Measurements from ENCODE around the gene VAPA.
A peak's percentile ranks its signal among the peaks of the same experiment; 100 is the strongest.

Gene VAPA

GRCh38 chr18:9913526-9914333 is at the start of gene VAPA:
Gene VAPA (plus strand): TSS chr18:9914016. CDS start chr18:9914257, 241 bp downstream.
- peak; percentile 73 to 85 for DNase-seq

DNA sequence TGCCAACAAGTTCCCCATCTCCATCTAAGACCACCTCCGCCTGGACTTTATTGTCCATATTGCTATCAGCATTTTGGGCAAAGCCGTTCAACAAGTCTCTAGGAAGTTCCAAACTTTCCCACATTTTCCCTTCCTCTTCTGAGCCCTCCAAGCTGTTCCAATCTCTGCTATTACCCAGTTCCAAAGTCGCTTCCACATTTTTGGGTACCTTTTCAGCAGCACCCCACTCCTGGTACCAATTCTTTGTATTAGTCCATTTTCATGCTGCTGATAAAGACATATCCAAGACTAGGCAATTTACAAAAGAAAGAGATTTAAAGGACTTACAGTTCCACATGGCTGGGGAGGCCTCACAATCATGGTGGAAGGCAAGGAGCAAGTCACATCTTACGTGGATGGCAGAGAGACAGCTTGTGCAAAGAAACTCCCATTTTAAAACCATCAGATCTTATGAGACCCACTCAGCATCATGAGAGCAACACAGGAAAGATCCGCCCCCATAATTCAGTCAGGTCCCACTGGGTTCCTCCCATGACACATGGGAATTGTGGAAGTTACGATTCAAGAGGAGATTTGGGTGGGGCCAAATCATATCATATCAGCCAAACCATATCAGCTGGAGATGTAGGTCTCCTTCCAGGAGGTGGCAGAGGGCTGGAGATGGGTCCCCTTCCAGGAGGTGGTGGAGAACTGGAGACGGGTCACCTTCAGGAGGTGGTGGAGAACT is 47.9 kb upstream of the VAPA start:
- DNase-seq = no peak

DNA sequence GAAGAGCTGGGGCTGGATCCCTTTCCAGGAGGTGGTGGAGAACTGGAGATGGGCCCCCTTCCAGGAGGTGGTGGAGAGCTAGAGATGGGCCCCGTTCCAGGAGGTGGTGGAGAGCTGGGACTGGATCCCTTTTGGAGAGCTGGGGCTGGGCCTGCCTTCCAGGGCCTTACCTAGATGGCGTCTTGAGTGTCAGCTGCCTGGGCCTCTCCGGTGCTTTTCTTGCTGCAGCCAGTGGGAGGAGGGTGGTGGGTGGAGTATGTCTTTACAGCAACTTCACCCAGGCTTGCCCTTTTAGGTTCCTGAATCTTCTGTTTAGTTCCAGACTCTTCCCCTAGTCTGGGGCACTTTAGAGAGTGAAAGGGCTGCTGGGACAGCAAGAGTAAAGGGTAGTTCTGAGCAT is 47.2 kb upstream of the VAPA start:
- DNase-seq = no peak

DNA sequence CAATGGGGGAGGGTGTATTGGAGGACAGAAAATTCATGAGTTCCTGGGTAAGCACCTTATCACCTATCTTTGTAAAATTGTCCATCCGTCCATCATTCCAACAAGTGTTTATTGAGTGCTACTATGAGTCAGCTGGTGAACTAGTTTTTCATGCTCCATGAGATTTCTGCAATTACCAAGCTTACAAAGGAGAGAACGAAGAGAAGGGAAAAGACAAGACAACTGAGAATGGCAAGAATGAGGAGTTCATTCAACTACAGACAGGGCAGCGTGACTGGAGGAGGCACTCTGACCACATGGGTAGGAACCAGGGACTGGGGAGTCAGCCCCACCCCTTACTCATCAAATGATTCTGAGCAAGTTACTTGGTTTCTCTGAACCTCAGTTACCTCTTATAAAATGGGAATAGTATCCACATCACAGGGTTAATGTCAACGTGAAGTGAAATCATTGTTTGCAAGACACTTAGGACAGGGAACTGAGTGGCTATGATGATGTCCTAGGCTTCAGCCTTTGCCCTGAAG is 46.7 kb upstream of the VAPA start:
- no peak for DNase-seq

- DNase-seq = no peak
Measured at GRCh38 chr18:9868857-9869714, 44.7 kb upstream of the VAPA start.

DNA sequence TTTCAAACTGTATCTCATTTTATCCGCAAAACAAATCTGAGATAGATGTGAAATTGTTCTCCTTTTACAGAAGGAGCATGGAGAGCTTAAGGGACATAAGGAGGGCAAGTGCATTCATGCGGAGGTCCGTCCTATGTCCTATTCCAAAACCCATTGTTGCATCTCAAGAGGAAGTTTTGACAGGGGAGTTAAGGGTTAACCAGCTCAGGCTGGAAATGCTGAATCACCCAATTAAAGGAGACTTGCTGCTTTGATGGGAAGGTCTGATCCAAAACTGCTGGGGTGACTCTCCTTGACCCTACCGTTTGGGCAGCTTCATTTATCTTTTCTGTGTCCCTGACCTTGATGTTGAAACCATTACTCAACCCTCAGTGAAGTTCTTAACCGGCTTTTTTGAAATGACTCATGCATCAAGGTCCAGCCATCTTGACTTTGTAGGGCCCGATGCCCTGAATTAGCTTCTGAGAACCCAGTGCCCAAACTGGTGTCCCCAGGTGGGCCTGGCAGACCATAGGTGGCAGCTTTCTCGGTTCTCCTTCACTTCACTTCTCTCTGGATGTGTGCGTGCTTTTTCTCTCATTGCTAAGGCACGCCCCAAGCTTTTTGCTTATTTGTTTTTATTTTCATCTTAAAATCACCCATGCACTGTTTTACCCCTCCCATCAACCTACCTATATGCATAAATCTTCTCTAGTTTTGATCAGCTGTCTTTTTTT is 43.9 kb upstream of the VAPA start:
- DNase-seq = no peak

- no peak for DNase-seq
Measured at GRCh38 chr18:9870431-9871008, 43.3 kb upstream of the VAPA start.

DNA sequence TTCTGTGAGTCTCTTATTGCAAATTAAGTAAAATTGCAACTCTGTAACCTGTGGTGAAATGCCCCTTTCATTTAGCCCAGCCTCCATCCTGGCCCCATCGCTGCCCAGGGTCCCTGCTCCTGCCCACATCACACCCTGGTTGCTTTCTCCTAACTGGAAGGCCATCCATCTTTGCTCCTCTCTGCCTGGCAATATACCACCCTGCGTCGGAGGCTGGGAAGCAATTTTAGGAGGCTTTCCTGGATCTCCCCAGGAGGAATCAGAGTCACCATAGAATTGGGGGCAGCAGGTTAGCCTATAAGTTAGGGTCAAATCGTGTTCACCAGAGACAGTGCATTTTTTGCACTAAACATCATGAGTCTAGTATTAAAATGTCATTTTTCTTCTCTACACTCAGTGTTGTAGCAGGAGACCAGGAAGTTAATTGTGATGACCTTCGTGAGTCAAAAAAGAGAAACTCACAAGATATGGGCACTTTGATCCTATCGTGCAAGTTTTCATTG is 42.5 kb upstream of the VAPA start:
- DNase-seq = no peak

- no peak for DNase-seq
Measured at GRCh38 chr18:9872823-9873222, 41.0 kb upstream of the VAPA start.

GRCh38 chr18:9874728-9875127 is 39.1 kb upstream of the VAPA start:
- no peak for DNase-seq

- no peak for DNase-seq
Measured at GRCh38 chr18:9876212-9876866, 37.5 kb upstream of the VAPA start.

GRCh38 chr18:9876867-9877654 is 36.8 kb upstream of the VAPA start:
- DNase-seq = no peak

- no peak for DNase-seq
Measured at GRCh38 chr18:9877655-9878014, 36.2 kb upstream of the VAPA start.

- DNase-seq = no peak
Measured at GRCh38 chr18:9878095-9878494, 35.7 kb upstream of the VAPA start.

GRCh38 chr18:9878783-9879242 is 35.0 kb upstream of the VAPA start:
- no peak for DNase-seq

- no peak for DNase-seq
Measured at GRCh38 chr18:9884090-9884489, 29.7 kb upstream of the VAPA start.

DNA sequence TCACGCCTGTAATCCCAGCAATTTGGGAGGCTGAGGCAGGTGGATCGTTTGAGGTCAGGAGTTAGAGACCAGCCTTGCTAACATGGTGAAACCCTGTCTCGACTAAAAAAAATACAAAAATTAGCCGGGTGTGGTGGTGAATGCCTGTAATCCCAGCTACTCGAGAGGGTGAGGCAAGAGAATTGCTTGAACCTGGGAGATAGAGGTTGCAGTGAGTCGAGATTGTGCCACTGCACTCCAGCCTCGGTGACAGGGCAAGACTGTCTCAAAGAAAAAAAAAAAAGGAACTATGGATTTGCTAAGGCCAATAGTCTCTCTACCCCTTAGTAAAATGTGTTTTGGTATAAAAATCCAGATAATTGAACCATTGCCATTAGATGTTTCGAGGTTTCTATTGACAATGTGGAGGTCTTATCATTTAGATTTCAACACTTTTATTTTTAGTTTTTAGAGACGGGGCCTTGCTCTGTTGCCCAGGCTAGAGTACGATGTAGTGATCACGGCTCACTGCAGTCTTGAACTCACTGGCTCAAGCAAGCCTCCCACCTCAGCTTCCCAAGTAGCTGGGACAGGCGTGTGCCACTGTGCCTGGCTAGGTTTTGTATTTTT is 29.2 kb upstream of the VAPA start:
- DNase-seq = no peak

- no peak for DNase-seq
Measured at GRCh38 chr18:9885170-9886004, 28.4 kb upstream of the VAPA start, which contains the start of gene TXNDC2. Gene TXNDC2 (plus strand): TSS chr18:9885973. CDS start chr18:9886681, 708 bp downstream.

DNA sequence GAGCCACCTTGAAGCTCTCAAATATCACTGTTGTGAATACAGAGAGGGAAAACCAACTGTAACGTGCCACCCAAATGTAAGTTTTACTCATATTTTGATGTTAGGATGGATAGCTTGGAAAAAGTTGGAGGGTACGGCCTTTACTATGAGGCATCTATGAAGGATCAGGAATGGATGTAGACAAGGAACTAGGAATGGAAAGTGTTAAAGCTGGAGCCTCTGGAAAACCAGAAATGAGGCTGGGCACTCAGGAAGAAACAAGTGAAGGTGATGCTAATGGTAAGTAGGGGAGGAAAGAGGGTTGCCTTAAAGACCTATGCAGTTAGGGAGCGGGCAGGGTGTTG is 27.8 kb upstream of the VAPA start:
- DNase-seq = no peak

Data from cerebellar nuclear complex (tissue), 1 donor.